HEK293 (cell line): ENCODE results near the gene LSP1.

Experiments
- KLF9 ChIP-seq: fragments of 450-650 bp; formaldehyde crosslinking; IDR thresholded peaks from 2 replicates; pipeline ENCODE4 v1.5.1; 2016; ENCODE audit warnings: missing biosample characterization, missing genetic modification characterization, low read depth
- MYNN ChIP-seq: fragments of 450-650 bp; formaldehyde crosslinking; IDR thresholded peaks from 2 replicates; pipeline ENCODE4 v1.5.1; 2016; ENCODE audit warnings: missing biosample characterization, missing genetic modification characterization, borderline replicate concordance
- YY1 ChIP-seq: fragments of 450-650 bp; formaldehyde crosslinking; IDR thresholded peaks from 2 replicates; pipeline ENCODE4 v1.5.1; 2018; ENCODE audit warnings: missing biosample characterization, missing genetic modification characterization
- ZNF146 ChIP-seq: fragments of 450-650 bp; formaldehyde crosslinking; IDR thresholded peaks from 2 replicates; pipeline ENCODE4 v1.5.1; 2016; ENCODE audit warnings: missing biosample characterization, missing genetic modification characterization
- ZNF202 ChIP-seq: fragments of 450-650 bp; formaldehyde crosslinking; IDR thresholded peaks from 2 replicates; pipeline ENCODE4 v1.5.1; 2016; ENCODE audit warnings: missing biosample characterization, missing genetic modification characterization, borderline replicate concordance
- ZNF433 ChIP-seq: fragments of 450-650 bp; formaldehyde crosslinking; IDR thresholded peaks from 2 replicates; pipeline ENCODE4 v1.5.1; 2016; ENCODE audit warnings: missing biosample characterization, missing genetic modification characterization, low read depth
- ZNF610 ChIP-seq: fragments of 450-650 bp; formaldehyde crosslinking; IDR thresholded peaks from 2 replicates; pipeline ENCODE4 v1.5.1; 2016; ENCODE audit warnings: missing biosample characterization, missing genetic modification characterization, borderline replicate concordance
- ZNF843 ChIP-seq: fragments of 450-650 bp; formaldehyde crosslinking; IDR thresholded peaks from 2 replicates; pipeline ENCODE4 v1.5.1; 2016; ENCODE audit warnings: missing biosample characterization, missing genetic modification characterization
- TF ChIP-seq, protein P1 (sequence below): fragments of 450-650 bp; formaldehyde crosslinking; IDR thresholded peaks from 2 replicates; pipeline ENCODE4 v1.5.1; 2016; ENCODE audit warnings: missing biosample characterization, missing genetic modification characterization
- TF ChIP-seq, protein P2 (sequence below): fragments of 450-650 bp; formaldehyde crosslinking; IDR thresholded peaks from 2 replicates; pipeline ENCODE4 v1.5.1; 2016; ENCODE audit warnings: missing biosample characterization, missing genetic modification characterization
- TF ChIP-seq, protein P3 (sequence below): fragments of 450-650 bp; formaldehyde crosslinking; IDR thresholded peaks from 2 replicates; pipeline ENCODE4 v1.5.1; 2016; ENCODE audit warnings: missing biosample characterization, missing genetic modification characterization
- TF ChIP-seq, protein P4 (sequence below): fragments of 450-650 bp; formaldehyde crosslinking; IDR thresholded peaks from 2 replicates; pipeline ENCODE4 v1.5.1; 2016; ENCODE audit warnings: missing biosample characterization, missing genetic modification characterization

DNA sequence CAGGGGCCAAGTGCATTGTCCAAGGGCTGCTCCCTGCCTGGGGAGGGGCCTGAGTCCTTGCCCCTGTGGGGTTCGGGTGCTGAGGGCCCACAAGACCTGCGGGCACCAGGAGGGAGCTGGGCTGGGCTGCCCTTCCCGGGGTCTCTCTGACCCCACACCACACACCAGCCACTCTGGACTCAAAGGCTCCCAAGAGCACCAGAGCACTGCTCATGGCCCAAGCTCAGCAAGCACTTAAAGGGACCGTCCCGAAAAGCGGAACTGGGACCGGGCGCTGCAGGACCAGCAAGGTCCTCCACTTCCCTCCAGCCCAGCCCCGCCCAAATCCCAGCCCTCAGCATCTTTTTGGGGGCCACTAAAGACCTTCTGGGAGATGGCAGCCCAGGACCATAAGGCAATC is 5.3 kb downstream of the LSP1 start:
- TF ChIP-seq, protein P1, sequence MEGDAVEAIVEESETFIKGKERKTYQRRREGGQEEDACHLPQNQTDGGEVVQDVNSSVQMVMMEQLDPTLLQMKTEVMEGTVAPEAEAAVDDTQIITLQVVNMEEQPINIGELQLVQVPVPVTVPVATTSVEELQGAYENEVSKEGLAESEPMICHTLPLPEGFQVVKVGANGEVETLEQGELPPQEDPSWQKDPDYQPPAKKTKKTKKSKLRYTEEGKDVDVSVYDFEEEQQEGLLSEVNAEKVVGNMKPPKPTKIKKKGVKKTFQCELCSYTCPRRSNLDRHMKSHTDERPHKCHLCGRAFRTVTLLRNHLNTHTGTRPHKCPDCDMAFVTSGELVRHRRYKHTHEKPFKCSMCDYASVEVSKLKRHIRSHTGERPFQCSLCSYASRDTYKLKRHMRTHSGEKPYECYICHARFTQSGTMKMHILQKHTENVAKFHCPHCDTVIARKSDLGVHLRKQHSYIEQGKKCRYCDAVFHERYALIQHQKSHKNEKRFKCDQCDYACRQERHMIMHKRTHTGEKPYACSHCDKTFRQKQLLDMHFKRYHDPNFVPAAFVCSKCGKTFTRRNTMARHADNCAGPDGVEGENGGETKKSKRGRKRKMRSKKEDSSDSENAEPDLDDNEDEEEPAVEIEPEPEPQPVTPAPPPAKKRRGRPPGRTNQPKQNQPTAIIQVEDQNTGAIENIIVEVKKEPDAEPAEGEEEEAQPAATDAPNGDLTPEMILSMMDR, result no peak
- TF ChIP-seq ZNF843 (tag by site-specific recombination) (no peak), YY1 (tag by site-specific recombination) (no peak), ZNF146 (no peak), MYNN (tag by site-specific recombination) (no peak), ZNF433 (tag by site-specific recombination) (no peak), ZNF202 (tag by site-specific recombination) (no peak), KLF9 (no peak), ZNF610 (tag by site-specific recombination) (no peak)
- TF ChIP-seq, protein P2, sequence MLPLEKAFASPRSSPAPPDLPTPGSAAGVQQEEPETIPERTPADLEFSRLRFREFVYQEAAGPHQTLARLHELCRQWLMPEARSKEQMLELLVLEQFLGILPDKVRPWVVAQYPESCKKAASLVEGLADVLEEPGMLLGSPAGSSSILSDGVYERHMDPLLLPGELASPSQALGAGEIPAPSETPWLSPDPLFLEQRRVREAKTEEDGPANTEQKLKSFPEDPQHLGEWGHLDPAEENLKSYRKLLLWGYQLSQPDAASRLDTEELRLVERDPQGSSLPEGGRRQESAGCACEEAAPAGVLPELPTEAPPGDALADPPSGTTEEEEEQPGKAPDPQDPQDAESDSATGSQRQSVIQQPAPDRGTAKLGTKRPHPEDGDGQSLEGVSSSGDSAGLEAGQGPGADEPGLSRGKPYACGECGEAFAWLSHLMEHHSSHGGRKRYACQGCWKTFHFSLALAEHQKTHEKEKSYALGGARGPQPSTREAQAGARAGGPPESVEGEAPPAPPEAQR (tag by site-specific recombination), result no peak
- TF ChIP-seq, protein P3, sequence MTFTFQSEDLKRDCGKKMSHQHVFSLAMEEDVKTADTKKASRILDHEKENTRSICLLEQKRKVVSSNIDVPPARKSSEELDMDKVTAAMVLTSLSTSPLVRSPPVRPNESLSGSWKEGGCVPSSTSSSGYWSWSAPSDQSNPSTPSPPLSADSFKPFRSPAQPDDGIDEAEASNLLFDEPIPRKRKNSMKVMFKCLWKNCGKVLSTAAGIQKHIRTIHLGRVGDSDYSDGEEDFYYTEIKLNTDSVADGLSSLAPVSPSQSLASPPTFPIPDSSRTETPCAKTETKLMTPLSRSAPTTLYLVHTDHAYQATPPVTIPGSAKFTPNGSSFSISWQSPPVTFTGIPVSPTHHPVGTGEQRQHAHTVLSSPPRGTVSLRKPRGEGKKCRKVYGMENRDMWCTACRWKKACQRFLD, result no peak
- TF ChIP-seq, protein P4, sequence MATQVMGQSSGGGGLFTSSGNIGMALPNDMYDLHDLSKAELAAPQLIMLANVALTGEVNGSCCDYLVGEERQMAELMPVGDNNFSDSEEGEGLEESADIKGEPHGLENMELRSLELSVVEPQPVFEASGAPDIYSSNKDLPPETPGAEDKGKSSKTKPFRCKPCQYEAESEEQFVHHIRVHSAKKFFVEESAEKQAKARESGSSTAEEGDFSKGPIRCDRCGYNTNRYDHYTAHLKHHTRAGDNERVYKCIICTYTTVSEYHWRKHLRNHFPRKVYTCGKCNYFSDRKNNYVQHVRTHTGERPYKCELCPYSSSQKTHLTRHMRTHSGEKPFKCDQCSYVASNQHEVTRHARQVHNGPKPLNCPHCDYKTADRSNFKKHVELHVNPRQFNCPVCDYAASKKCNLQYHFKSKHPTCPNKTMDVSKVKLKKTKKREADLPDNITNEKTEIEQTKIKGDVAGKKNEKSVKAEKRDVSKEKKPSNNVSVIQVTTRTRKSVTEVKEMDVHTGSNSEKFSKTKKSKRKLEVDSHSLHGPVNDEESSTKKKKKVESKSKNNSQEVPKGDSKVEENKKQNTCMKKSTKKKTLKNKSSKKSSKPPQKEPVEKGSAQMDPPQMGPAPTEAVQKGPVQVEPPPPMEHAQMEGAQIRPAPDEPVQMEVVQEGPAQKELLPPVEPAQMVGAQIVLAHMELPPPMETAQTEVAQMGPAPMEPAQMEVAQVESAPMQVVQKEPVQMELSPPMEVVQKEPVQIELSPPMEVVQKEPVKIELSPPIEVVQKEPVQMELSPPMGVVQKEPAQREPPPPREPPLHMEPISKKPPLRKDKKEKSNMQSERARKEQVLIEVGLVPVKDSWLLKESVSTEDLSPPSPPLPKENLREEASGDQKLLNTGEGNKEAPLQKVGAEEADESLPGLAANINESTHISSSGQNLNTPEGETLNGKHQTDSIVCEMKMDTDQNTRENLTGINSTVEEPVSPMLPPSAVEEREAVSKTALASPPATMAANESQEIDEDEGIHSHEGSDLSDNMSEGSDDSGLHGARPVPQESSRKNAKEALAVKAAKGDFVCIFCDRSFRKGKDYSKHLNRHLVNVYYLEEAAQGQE (tag by site-specific recombination), result no peak
